Sciatic nerve (tissue), 2 donors: Measurements from ENCODE around the gene TCERG1L. TPM values are rescaled to one million over a fixed set of nuclear protein-coding genes. Genes with fewer than 3 reads are reported as not detected.

Source experiments
- ATAC-seq: fragments of 200-7000 bp; cut with Tn5 transposase; one replicate; pipeline ENCODE4 v1.9.1; 2020; ENCODE audit warnings: mild to moderate bottlenecking, moderate library complexity
- DNase-seq: peaks from one replicate; pipeline ENCODE4 v3.0.0-alpha.2; 2020; ENCODE audit warnings: low spot score
- intact Hi-C: fragments of 100-400 bp; cut with DNase I; formaldehyde crosslinking; loops from one replicate; pipeline ENCODE4 v1.14.2; 2022
- total RNA-seq: library from RNA; stranded (reverse); fragmentation: NEBNext Ultra II Directional; extraction: Animal tissue kit (Norgen Biotek cat#: 25700); gene quantifications from one replicate; pipeline ENCODE4 v1.2.1, GENCODE V29; 2021
- donor health status: DM: no; HTN: no; CAD: no.
- donor health status: DM: no; HTN: no; CAD: no.

The TCERG1L gene
- total RNA-seq, 1 donor from 2014 or later, result 0.22 TPM

DNA sequence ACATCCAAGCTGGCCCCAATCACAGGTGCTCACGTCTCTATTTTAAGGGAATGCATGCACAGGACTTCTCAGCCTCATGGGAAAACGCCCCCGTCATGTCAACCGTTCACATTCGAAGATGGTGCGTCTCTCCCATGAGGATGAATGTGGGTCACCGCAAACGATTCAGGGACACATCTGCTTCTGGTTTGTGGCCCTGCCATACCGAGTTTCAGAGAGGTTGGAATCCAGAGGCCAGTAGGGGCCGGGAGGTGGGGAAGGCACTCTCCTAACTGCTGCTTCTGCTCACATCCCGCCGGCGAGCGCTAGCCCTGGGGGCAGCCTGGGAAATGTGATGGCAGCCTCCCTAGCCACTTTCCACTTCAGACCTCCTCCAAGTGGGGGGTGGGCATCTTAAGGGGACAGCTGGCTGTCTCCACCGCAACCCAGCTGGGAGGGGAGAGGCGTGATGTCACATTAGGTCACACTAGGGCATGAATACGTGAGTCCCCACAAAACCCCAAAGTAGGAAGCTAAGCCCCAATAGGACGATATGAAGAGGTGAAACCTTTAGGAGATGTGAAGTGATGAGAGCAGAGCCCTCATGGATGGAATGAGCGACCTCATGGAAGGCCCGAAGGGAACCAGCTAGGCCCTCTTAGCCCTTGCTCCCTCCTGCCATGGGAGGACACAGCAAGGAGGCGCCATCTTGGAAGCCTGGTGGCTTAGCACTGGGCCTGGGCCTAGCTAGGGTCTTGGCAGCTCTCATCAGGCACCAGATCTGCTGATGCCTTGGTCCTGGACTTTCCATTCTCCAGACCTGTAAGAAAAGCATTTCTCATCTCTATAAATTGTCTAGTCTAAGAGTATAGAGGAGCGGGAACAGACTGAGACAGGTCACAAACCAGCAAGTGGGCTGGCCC, 107.8 kb downstream of the TCERG1L start:
- DNase-seq (peak; percentile 37), ATAC-seq (no peak)
- intact Hi-C loops, result loop anchor here (10.0 kb wide), 1 partner anchor 319 kb away; no protein-coding TSS in a partner anchor

DNA sequence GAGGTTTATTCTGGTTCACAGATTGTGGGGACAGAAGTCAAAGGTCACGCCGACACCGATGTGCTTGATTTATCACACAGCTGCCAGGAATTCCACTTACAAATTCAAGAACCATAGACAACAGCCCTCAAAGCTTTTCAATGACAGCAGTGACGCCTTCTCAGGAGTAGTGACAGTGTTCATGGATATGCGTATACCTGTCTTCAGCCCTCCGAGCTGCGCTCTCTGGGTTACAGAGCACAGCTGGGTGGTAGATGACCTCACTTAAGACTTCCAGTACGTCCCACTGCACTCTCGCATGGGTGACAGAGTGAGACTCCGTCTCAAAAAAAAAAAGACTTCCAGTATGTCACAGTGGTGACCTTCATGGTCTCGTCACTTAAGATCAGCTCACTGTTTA, 108.5 kb downstream of the TCERG1L start:
- intact Hi-C loops, result loop anchor here (10.0 kb wide), 1 partner anchor 318 kb away; no protein-coding TSS in a partner anchor
- ATAC-seq, result no peak
- DNase-seq, result peak; percentile 17

DNA sequence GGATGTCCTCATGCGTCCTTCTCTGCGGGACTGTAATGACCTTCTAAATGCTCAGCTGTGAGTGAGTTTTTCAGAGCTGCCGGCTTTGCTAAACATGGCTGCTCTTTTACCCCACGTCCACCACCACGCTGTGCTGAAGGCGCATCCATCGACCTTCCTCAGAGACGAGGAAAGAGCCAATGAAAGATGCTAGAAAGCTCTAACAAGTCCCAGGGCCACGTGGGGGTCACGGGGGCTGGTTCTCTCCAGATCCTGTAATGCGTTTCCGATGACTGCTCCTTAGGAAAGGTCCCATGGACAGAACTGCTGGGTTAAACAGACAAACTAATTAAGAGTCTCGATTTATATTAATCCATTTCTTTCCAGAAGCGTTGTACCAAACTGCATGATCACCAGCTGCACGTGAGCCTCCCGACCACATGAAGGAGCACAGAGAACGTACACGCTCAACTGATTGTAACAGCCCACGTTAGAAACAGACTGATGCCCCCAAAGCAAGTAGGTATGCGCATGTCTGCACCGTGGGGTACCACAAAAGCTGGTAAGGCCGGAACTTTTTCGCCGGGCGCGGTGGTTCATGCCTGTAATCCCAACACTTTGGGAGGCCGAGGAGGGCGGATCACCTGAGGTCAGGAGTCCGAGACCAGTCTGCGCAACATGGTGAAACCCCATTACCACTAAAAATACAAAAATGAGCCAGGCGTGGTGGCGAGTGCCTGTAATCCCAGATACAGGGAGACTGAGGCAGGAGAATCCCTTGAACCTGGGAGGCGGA, 109.6 kb downstream of the TCERG1L start:
- intact Hi-C loops, result loop anchor here (10.0 kb wide), 1 partner anchor 317 kb away; no protein-coding TSS in a partner anchor
- ATAC-seq (no peak), DNase-seq (peak; percentile 31)

DNA sequence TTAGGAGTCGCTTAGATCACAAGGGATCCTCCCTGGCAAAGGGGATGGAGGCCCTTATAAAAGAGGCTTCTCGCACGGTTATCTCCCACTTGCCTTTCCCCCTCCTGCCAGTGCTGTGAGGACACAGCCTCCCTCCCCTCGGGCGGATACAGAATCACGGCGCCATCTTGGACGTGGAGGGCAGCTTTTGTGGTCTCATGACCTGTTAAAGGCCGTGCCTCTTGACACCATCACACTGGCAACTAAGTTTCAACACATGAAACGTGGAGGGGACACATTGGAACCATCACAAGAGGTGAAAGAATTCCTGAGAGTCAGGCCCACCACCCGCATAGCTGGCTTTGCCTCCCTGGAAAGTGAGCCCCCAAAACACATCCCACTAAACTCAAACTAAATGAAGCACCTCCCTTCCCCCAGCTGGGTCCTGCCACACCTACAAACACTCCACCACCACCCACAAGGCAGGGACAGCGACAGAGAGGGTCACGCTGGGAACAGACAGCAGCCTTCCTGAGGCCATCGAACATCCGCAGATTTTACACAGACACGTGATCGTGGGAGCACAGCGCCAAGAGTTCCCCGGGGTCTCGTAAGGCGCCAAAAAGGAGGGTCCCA, 110.6 kb downstream of the TCERG1L start:
- intact Hi-C loops, result loop anchor here (10.0 kb wide), 1 partner anchor 316 kb away; no protein-coding TSS in a partner anchor
- no peak for ATAC-seq
- peak; percentile 42 for DNase-seq

DNA sequence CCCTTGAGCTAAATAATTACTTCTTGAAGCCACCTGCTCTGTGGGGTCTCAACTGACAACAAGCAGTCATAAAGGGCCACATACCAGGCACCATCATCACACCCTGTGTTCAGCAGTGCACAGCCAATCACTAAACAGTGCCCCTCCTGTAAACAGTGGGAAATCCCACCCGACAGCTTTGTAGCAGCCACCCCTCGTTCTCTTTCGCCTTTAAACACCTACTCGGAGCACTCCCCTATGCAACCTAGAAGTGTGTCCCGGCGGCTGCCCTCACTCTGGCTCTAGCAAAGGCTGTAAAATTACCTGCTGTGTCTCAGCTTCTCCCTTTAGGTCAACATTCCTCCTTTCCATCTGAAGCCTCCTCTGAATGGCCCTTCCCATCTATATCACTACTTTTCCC, 111.9 kb downstream of the TCERG1L start:
- intact Hi-C loops, result loop anchor here (10.0 kb wide), 1 partner anchor 315 kb away; no protein-coding TSS in a partner anchor
- DNase-seq, result no peak
- no peak for ATAC-seq

DNA sequence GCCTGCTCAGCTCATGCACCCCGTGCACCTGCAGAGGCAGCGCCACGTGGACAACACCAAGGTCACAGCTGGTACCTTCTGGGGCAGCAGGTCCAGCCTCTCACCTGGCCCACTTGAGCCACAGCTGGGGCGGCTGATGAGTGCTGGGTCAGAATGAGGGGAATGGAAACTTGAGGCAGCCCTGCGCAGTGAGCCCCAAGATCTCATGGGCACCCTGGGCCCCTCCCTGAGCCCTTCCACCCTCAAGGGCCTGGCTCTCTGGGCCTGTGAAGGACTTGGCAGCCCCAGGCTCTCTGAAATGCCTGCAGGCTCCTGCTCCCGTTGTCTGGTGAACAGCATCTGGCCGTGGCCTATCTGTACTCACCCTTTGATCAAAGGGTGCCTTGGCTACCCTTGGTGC, 112.7 kb downstream of the TCERG1L start:
- ATAC-seq, result no peak

DNA sequence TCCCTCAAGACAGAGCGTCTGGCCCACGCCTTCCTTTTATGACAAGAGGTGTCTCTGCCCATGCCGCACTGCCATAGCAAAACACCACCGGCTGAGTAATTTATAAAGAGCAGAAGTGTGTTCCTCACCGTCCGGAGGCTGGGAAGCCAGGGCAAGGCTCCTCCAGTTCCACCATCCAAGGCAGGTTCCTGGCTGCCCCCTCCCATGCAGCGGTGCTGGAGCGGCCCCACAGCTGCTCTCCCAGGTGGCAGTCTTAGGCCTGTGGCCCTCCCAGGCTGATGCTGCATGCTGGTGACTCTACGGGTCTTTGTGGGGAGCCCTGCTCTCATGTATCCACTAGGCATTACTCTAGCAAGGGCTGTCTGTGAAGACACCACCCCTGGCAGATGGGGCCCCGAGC, 113.1 kb downstream of the TCERG1L start:
- ATAC-seq (no peak), DNase-seq (peak; percentile 40)
- intact Hi-C loops, result no loop called here

More for the DNA sequence above, 112.7 kb downstream of the TCERG1L start:
- DNase-seq, result peak; percentile 19
- intact Hi-C loops, result no loop called here

DNA sequence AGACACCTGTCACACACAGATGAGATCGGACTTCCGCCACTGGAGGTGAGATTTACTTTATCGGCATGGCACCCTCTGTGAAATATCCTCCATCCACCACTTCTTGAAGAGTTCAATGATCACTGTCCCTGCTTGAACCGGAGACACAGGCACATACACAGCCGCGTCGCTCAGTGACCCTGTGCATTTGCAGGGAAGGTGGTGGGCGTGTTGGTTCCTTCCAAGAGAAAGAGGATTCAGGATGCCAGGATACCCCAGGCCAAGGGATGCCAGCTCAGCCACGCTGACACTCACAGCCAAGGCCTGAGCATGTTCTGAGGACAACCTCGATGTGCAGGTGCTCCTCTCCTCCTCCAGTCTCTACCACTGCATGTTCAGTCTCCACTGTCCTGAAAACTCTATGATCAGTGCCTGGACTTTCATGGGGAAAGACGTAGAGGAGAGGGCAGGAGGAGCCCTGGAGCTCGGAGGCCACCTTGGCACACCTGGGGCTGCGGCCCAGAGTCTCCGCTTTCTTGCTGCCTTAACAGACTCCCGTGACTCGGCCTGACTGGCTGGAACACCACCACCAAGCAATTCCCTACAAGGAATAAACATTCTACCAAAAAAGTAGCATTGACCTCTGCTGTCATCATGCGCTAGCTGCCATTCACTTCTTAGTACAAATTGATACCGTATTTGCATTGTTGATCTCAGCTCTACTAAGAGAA, 115.2 kb downstream of the TCERG1L start:
- intact Hi-C loops, result no loop called here

DNA sequence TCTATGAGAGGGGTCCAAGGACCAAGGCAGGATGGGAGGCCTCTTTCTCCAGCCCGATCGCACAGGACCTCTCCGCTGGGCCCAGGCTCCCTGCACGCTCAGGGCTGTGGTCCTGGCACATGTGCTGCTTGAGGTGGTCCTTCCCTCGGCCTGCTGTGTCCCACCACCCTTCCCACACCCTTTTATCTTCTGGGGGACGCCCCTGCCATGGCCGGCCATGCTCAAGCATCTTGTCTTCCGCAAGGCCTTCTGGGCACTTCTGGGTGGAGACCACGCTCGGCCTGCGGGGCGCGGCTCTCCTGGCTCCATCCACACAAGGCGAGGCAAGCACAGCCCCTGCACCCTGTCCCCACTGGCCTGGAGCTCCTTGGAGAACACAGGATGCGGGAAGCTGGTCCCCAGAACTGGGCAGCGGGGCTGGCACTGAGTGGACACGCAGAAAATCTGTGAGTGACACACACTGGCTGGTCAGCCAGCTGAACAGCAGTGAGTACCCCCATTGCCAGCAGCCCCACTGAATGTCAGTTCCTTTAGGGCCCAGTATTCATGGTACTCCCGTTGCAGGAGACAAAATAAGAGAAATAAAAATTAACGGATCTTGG, 115.9 kb downstream of the TCERG1L start:
- DNase-seq, result no peak
- ATAC-seq, result no peak
- intact Hi-C loops, result no loop called here

More for the DNA sequence above, 115.2 kb downstream of the TCERG1L start:
- DNase-seq, result no peak
- ATAC-seq, result no peak

DNA sequence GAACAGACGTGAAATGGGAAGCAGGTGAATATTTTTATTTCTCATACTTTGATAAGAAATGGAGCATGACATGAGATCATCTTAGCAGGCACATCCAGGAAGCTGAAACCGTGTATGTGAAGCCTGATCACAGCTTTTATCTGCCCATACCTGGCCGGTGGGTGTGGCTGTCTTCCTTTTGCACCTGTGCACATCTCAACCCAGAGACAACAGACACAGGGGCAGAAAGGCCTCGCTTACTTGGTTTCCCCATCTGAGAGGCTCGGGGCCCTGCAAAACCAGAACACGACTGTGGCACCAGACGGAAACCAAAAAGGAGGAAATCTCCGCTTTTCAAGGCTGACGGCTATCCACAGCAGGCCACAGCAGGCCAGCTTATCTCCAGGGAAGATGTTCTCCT, 116.4 kb downstream of the TCERG1L start:
- intact Hi-C loops, result no loop called here

DNA sequence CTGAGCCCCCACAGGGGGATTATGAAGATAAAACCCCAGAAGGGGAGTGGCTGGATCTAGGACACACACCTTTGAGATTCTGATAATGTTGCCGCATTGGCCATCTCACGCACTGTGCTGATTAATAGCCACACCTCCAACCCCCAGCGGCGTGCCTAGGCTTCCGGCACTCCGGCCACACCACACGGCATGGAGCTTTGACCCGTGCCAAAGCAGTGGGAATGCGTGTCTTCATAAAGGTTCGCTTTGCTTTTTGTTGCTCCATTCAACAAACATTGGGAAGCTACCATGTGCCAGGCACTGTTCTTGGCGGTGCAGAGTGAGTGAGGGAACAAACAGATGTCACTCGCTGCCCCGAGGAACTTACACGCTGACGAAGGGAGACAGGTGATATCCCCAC, 117.6 kb downstream of the TCERG1L start:
- no peak for DNase-seq
- intact Hi-C loops, result no loop called here
- ATAC-seq, result no peak

More for the DNA sequence above, 116.4 kb downstream of the TCERG1L start:
- no peak for DNase-seq
- ATAC-seq, result no peak

DNA sequence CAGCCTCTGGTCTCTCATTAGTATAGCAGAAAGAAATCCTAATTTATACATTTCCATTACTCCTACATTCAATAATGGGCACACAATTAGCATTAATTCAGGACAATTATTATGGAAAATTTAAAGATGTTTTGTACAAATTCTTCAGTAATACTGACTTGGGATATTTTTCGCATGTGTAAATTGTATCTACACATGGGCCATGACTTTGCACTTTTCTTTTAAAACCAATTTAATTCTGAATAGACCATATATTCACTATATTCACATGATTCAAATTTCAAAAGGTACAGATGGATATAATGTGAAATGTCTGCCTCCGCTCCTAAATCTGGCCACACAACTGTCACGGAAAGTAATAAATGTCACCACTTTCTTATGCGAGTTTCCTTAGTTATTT, 123.0 kb downstream of the TCERG1L start:
- no peak for ATAC-seq
- no peak for DNase-seq
- intact Hi-C loops, result no loop called here

DNA sequence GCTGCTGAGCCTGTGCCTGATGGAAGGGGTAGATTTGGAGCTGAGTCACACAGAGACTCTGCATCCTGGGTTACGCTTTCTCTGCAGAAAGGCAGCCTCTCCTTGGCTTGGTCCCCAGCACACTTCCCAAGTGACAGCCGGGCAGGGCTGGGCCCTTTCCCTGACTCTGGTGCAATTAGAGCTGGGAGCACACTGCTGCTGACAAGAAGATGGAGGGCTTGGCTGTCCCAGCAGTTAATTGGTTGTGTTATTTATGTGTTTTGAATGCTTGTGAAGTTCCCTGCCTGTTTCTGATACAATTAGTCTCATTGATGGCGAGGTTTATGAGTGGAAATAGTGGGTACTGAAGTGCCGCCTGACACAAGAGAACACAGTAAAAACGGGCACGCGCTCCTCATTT, 123.6 kb downstream of the TCERG1L start:
- no peak for DNase-seq

DNA sequence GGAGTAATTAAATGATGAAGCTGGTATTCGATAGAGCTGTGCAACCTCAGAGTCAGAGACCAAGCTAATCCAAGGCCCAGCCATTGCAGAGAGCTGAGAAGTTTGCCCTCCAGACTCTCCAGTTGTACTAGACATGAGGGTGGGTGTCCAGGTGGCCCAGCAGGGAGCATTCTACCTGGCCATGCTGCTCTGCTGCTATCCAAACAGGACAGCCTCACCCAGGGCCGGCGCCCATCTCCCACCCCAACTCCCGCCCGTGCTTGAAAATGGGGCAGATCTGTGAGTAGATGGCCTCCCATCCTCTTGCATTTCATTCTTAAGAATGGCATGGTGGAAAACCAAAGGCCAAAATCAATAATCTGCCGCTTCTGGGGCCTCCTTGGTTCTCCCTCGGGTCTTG, 124.2 kb downstream of the TCERG1L start:
- no peak for ATAC-seq
- DNase-seq, result no peak
- intact Hi-C loops, result no loop called here

More for the DNA sequence above, 123.6 kb downstream of the TCERG1L start:
- intact Hi-C loops, result no loop called here
- no peak for ATAC-seq

DNA sequence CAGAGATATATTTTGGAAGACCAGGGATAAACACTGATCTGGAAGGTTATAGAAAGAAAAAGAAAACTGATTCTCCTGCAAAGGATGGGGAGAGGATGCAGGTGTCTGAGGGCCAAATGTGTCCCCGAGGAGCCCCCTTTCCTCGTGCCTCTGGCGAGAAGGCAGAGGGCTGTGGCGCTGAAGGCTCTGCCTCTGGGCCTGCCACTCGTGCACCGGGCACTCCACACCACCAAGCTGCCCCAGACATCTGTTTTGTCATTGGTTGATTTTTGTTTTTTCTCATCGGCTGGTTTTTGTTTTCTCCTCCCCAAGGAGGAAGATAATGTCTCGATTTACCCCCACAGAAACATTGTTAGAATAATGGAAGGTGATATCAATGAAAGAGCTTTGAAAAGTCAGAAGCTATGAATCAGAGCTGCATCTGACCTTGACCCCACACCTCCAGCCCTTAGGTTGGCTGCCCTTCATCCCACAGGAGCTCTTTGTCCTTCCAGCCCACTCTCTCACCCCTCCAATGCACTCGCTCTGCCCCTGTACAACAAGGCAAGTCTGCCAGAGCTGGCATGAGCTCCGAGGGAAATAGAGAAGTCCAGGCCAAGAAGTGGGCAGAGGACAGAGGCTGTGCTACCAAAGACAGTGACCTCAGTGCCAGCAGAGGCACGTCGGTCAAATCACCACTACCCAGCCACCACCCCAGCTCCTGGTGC, 124.8 kb downstream of the TCERG1L start:
- ATAC-seq, result no peak
- peak; percentile 37 for DNase-seq
- intact Hi-C loops, result no loop called here

DNA sequence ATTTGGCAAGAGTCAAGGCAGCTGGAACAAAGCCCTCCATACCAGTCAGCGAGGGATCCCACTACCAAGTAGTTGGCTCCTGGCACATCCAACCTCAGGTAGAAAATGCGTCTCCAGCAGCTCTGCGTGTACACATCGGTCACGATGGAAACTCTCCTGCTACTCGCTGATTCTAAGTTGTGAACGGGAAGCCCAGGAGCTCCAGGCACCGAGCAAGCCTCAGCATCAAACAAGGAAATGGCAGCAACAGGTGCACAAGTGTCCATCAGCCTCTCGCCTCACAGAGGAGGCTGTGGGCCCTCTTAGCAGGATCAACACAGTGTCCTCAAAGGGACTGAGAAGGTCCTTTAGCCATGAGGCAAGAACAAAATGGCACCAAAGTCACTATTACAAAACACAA, 127.0 kb downstream of the TCERG1L start:
- intact Hi-C loops, result no loop called here
- DNase-seq, result no peak
- no peak for ATAC-seq

DNA sequence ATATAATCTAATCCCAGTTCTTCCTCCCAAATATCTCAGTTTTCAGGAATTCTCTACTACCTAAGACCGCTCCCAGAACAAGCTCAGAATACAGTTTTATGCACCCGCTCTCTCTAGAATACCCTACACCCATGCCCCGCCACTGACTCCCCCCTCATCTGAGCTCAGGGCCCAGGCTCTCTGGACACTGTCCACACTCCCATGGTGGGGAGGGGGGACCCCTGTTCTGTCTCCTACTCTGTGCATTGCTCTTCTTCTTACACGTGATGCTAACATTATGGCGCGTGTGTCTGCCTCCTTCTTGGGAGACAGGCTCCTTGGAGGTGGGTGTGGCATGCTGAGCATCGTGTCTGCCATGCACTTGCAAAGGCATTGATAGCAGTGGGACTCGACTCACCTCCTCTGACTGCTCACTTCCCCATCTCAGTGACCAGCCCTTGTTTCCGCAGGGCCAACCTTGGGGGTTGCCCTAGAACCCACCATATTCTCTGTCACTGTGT, 127.9 kb downstream of the TCERG1L start:
- ATAC-seq (no peak), DNase-seq (peak; percentile 28)
- intact Hi-C loops, result no loop called here

DNA sequence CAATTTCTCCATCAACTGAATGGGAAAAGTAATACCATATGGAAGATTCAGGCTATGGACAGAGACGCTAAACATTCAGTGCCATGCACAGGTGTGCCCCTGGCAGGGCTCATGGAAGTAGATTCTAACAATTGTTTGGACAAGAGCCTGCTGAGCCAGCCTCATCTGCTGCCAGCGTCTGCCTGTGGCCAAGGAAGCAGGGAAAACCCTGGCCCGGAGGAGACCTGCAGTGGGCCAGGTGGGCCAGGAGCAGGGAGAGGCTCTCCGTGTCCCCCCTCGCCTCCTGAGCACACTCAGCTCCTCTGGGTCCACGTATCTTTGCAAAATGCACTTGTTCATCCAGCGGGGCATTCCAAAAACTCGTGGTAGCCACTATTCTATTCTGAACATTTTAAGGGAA, 130.1 kb downstream of the TCERG1L start:
- ATAC-seq, result no peak
- intact Hi-C loops, result no loop called here
- no peak for DNase-seq
